ENCODE measurements around the gene PRIM2.
"Not testable (repeated sequence)": the region's sequence is repeated elsewhere in the genome, so short reads cannot be mapped to it uniquely, and the experiment has no call there.

Gene PRIM2

GRCh38 chr6:57449496-57450066, 132.2 kb downstream of the PRIM2 start:
- H3K4me3 ChIP-seq (ENCODE audit: low read depth, low read length); DNase-seq (ENCODE audit: low read depth): not testable (repeated sequence)

GRCh38 chr6:57459781-57460180, 142.4 kb downstream of the PRIM2 start:
- not testable (repeated sequence) for DNase-seq (ENCODE audit: low read depth); H3K4me3 ChIP-seq (ENCODE audit: low read depth, low read length)

GRCh38 chr6:57461022-57461421, 143.6 kb downstream of the PRIM2 start:
- not testable (repeated sequence) for DNase-seq (ENCODE audit: low read depth); H3K4me3 ChIP-seq (ENCODE audit: low read depth, low read length)

- DNase-seq (ENCODE audit: low read depth); H3K4me3 ChIP-seq (ENCODE audit: low read depth, low read length): not testable (repeated sequence)
These were observed 146.4 kb downstream of the PRIM2 start for GRCh38 chr6:57463809-57464208.

GRCh38 chr6:57465968-57466367, 148.5 kb downstream of the PRIM2 start:
- not testable (repeated sequence) for DNase-seq (ENCODE audit: low read depth); H3K4me3 ChIP-seq (ENCODE audit: low read depth, low read length)

GRCh38 chr6:57469072-57469471, 151.6 kb downstream of the PRIM2 start:
- no peak for DNase-seq (ENCODE audit: low read depth)
- TF ChIP-seq MAX (IDR thresholded peaks at IDR 0.05; ENCODE audit: low read depth, low read length) (no peak), CTCF (IDR thresholded peaks at IDR 0.05; ENCODE audit: low read depth, low read length) (no peak), POLR2A (IDR thresholded peaks at IDR 0.05; ENCODE audit: extremely low read depth, insufficient read length) (no peak), MYC (IDR thresholded peaks at IDR 0.05; ENCODE audit: low read depth, low read length) (no peak)
- no peak overlapping the region for H3K4me3 ChIP-seq (ENCODE audit: low read depth, low read length)

GRCh38 chr6:57470148-57470547, 152.7 kb downstream of the PRIM2 start:
- not testable (repeated sequence) for H3K4me3 ChIP-seq (ENCODE audit: low read depth, low read length); DNase-seq (ENCODE audit: low read depth)

GRCh38 chr6:57471314-57471864, 154.0 kb downstream of the PRIM2 start:
- not testable (repeated sequence) for DNase-seq (ENCODE audit: low read depth); H3K4me3 ChIP-seq (ENCODE audit: low read depth, low read length)

- DNase-seq (ENCODE audit: low read depth); H3K4me3 ChIP-seq (ENCODE audit: low read depth, low read length): not testable (repeated sequence)
These were observed 155.5 kb downstream of the PRIM2 start for GRCh38 chr6:57472861-57473362.

- H3K4me3 ChIP-seq (ENCODE audit: low read depth, low read length); DNase-seq (ENCODE audit: low read depth): not testable (repeated sequence)
These were observed 157.5 kb downstream of the PRIM2 start for GRCh38 chr6:57474862-57475475.

GRCh38 chr6:57475656-57476055, 158.2 kb downstream of the PRIM2 start:
- H3K4me3 ChIP-seq (ENCODE audit: low read depth, low read length): not testable (repeated sequence)
- DNase-seq (ENCODE audit: low read depth): peak; percentile 13

- DNase-seq (ENCODE audit: low read depth); H3K4me3 ChIP-seq (ENCODE audit: low read depth, low read length): not testable (repeated sequence)
These were observed 162.8 kb downstream of the PRIM2 start for GRCh38 chr6:57480194-57480593.

GRCh38 chr6:57481121-57481520, 163.7 kb downstream of the PRIM2 start:
- DNase-seq (ENCODE audit: low read depth); H3K4me3 ChIP-seq (ENCODE audit: low read depth, low read length): not testable (repeated sequence)

GRCh38 chr6:57482471-57482870, 165.0 kb downstream of the PRIM2 start:
- DNase-seq (ENCODE audit: low read depth); H3K4me3 ChIP-seq (ENCODE audit: low read depth, low read length): not testable (repeated sequence)

GRCh38 chr6:57486494-57487081, 169.2 kb downstream of the PRIM2 start:
- H3K4me3 ChIP-seq (ENCODE audit: low read depth, low read length); DNase-seq (ENCODE audit: low read depth): not testable (repeated sequence)

GRCh38 chr6:57488551-57488950, 171.1 kb downstream of the PRIM2 start:
- H3K4me3 ChIP-seq (ENCODE audit: low read depth, low read length); DNase-seq (ENCODE audit: low read depth): not testable (repeated sequence)

GRCh38 chr6:57489887-57490286, 172.5 kb downstream of the PRIM2 start:
- H3K4me3 ChIP-seq (ENCODE audit: low read depth, low read length); DNase-seq (ENCODE audit: low read depth): not testable (repeated sequence)

Data from NB4 (cell line).